HEK293T (cell line): ENCODE data around the gene DRC1.

Source experiments
- ARNT ChIP-seq: fragments of 450-650 bp; IDR thresholded peaks from 2 replicates; pipeline ENCODE4 v1.6.1; 2017; ENCODE audit warnings: mild to moderate bottlenecking
- BHLHE40 ChIP-seq: fragments of 450-650 bp; IDR thresholded peaks from 2 replicates; pipeline ENCODE4 v1.6.1; 2016; ENCODE audit warnings: mild to moderate bottlenecking, moderate library complexity, borderline replicate concordance
- CTBP1 ChIP-seq: fragments of 450-650 bp; IDR thresholded peaks from 2 replicates; pipeline ENCODE4 v1.6.1; 2016; ENCODE audit warnings: borderline replicate concordance
- ELF4 ChIP-seq: fragments of 450-650 bp; IDR thresholded peaks from 2 replicates; pipeline ENCODE4 v1.6.1; 2017; ENCODE audit warnings: antibody characterized with exemption
- FOXA1 ChIP-seq: fragments of 450-650 bp; IDR thresholded peaks from 2 replicates; pipeline ENCODE4 v1.6.1; 2016; ENCODE audit warnings: mild to moderate bottlenecking
- FOXK2 ChIP-seq: fragments of 450-650 bp; IDR thresholded peaks from 2 replicates; pipeline ENCODE4 v1.6.1; 2016; ENCODE audit warnings: mild to moderate bottlenecking
- HDGF ChIP-seq: fragments of 450-650 bp; IDR thresholded peaks from 2 replicates; pipeline ENCODE4 v1.6.1; 2017; ENCODE audit warnings: antibody characterized with exemption, borderline replicate concordance
- L3MBTL2 ChIP-seq: fragments of 450-650 bp; conservative IDR thresholded peaks from 2 replicates; pipeline ENCODE4 v1.6.1; 2016; ENCODE audit warnings: mild to moderate bottlenecking
- NFRKB ChIP-seq: fragments of 450-650 bp; IDR thresholded peaks from 2 replicates; pipeline ENCODE4 v1.6.1; 2016; ENCODE audit warnings: mild to moderate bottlenecking, moderate library complexity
- PKNOX1 ChIP-seq: fragments of 450-650 bp; IDR thresholded peaks from 2 replicates; pipeline ENCODE4 v1.6.1; 2016
- SP1 ChIP-seq: fragments of 450-650 bp; IDR thresholded peaks from 2 replicates; pipeline ENCODE4 v1.6.1; 2017
- SUZ12 ChIP-seq: fragments of 450-650 bp; IDR thresholded peaks from 2 replicates; pipeline ENCODE4 v1.6.1; 2016; ENCODE audit warnings: mild to moderate bottlenecking
- TARDBP ChIP-seq: fragments of 450-650 bp; IDR thresholded peaks from 2 replicates; pipeline ENCODE4 v1.6.1; 2016
- ZNF384 ChIP-seq: fragments of 450-650 bp; IDR thresholded peaks from 2 replicates; pipeline ENCODE4 v1.6.1; 2016

DNA sequence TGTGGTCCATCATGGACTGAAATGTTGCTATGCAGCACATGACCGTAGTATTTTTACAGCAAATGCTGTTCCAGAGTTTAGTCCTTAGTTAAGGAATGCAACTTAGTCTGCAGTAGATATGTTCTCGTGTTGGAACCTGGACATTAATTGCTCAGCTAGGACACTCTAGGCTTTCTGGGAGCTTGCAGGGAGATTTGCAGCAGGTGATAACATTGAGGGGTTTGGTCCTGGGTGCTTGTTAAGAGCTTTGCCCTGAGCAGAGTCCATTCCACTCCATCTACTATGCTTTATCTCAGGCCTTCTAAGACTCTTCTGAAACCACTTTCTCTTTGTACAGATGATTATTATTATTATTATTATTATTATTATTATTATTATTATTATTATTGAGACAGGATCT, 27.1 kb downstream of the DRC1 start:
- TF ChIP-seq PKNOX1, result no peak
- TF ChIP-seq NFRKB, result no peak
- no peak for TF ChIP-seq SUZ12
- no peak for TF ChIP-seq SP1
- no peak for TF ChIP-seq ARNT
- no peak for TF ChIP-seq TARDBP
- no peak for TF ChIP-seq L3MBTL2
- TF ChIP-seq ZNF384, result no peak
- TF ChIP-seq FOXK2, result no peak
- TF ChIP-seq CTBP1, result no peak
- TF ChIP-seq ELF4, result no peak
- TF ChIP-seq FOXA1, result no peak
- no peak for TF ChIP-seq BHLHE40
- TF ChIP-seq HDGF, result no peak
